Hepatocyte (in vitro differentiated cells): ENCODE measurements around the gene LRCH4. TPM values are rescaled to one million over a fixed set of nuclear protein-coding genes. Genes with fewer than 3 reads are reported as not detected.
"Not testable (repeated sequence)": the region's sequence is repeated elsewhere in the genome, so short reads cannot be mapped to it uniquely, and the experiment has no call there.

ENCODE experiments used
- DNase-seq: peaks from one replicate; pipeline ENCODE4 v3.0.0-alpha.2; 2016; ENCODE audit warnings: low spot score
- H2AFZ ChIP-seq: fragments of 200-600 bp; sonication (generic); 2 replicates; pipeline ENCODE4 v1.6.0; 2016; ENCODE audit warnings: antibody characterized with exemption, mild to moderate bottlenecking
- H3K27ac ChIP-seq: fragments of 200-600 bp; sonication (generic); 2 replicates; pipeline ENCODE4 v1.5.1; 2016; ENCODE audit warnings: mild to moderate bottlenecking
- H3K27me3 ChIP-seq: fragments of 200-600 bp; sonication (generic); 2 replicates; pipeline ENCODE4 v1.6.1; 2016
- H3K36me3 ChIP-seq: fragments of 200-600 bp; sonication (generic); replicated peaks from 2 replicates; pipeline ENCODE4 v1.5.1; 2016; ENCODE audit warnings: low read depth; ENCODE audit not compliant: insufficient read depth
- H3K4me1 ChIP-seq: fragments of 200-600 bp; sonication (generic); 2 replicates; pipeline ENCODE4 v1.5.1; 2016; ENCODE audit warnings: mild to moderate bottlenecking, moderate library complexity; ENCODE audit not compliant: insufficient read depth
- H3K4me2 ChIP-seq: fragments of 200-600 bp; sonication (generic); 2 replicates; pipeline ENCODE4 v1.6.0; 2016
- H3K4me3 ChIP-seq: fragments of 200-600 bp; sonication (generic); 2 replicates; pipeline ENCODE4 v1.5.1; 2016; ENCODE audit warnings: mild to moderate bottlenecking
- H3K79me2 ChIP-seq: fragments of 200-600 bp; sonication (generic); 2 replicates; pipeline ENCODE4 v1.6.0; 2017; ENCODE audit warnings: mild to moderate bottlenecking
- H3K9me2 ChIP-seq: fragments of 200-600 bp; sonication (generic); replicated peaks from 2 replicates; pipeline ENCODE4 v1.6.0; 2017; ENCODE audit warnings: mild to moderate bottlenecking; ENCODE audit not compliant: insufficient read depth
- H3K9me3 ChIP-seq: fragments of 200-600 bp; sonication (generic); 2 replicates; pipeline ENCODE4 v1.5.1; 2016; ENCODE audit warnings: low read depth, mild to moderate bottlenecking
- H4K20me1 ChIP-seq: fragments of 200-600 bp; sonication (generic); 2 replicates; pipeline ENCODE4 v1.6.0; 2016; ENCODE audit warnings: mild to moderate bottlenecking; ENCODE audit not compliant: insufficient read depth, poor library complexity, severe bottlenecking
- EZH2 ChIP-seq: fragments of 200-600 bp; sonication (generic); IDR thresholded peaks from 2 replicates; pipeline ENCODE4 v1.6.1; 2016; ENCODE audit warnings: antibody characterized with exemption, mild to moderate bottlenecking, borderline replicate concordance
- EZH2phosphoT487 ChIP-seq: fragments of 200-600 bp; sonication (generic); IDR thresholded peaks from one replicate; pipeline ENCODE4 v1.6.1; 2018; ENCODE audit warnings: antibody characterized with exemption, mild to moderate bottlenecking, low read depth, moderate library complexity; ENCODE audit not compliant: unreplicated experiment, severe bottlenecking
- WGBS: methylation state at CpG from one replicate; pipeline ENCODE4 v1.1.6; 2016; ENCODE audit warnings: low lambda C conversion rate; ENCODE audit errors: missing lambda C conversion rate; 5-methylcytosine and 5-hydroxymethylcytosine counted together
- polyA plus RNA-seq: library from polyadenylated mRNA; unstranded; fragments of >200 nt; fragmentation: Nextera tagmentation; extraction: Ambion mirVana; gene quantifications from 2 replicates; pipeline ENCODE4 v1.2.1, GENCODE V29; 2016
- total RNA-seq: library from RNA; depleted of rRNA; stranded (reverse); fragments of >200 nt; gene quantifications from 2 replicates; pipeline ENCODE4 v1.2.3, GENCODE V29; 2014
- TF ChIP-seq, protein P1 (sequence below): fragments of 200-600 bp; sonication (generic); IDR thresholded peaks from 2 replicates; pipeline ENCODE4 v1.5.1; 2016; ENCODE audit warnings: antibody characterized with exemption, mild to moderate bottlenecking; ENCODE audit not compliant: poor library complexity

LRCH4 gene
- total and polyA plus RNA-seq, 2 experiments from 2014 or later, result 40.3 to 105 TPM

DNA sequence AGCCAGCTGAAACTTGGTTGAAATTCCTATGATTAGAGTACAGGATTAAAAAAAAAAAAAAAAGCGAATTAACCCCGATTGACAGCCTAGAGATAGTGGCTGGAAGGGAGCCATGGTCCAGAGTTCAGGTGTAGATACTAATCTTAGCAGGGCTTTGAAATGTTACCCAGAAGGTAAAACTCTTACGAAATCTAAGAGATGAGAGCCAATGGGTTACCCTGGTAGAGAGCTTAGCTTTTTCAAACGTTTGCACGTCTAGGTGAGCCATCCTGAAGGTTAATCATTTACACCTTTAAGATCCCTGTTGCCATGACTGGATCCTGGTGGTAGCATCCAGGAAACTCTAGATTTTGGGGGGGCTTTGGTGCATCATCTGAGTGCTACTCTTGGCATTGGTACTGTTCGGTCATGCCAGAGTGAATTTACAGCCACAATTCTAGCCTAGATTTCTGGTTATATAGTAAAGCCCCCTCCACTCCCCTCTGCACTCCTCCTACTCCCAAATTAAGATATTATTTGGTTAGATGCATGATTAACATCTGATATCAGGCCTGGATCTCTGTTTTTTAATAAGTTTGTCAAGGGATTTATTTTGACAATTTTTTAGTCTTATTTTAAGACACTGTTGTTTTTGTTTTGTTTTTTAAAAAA lies 45.7 kb downstream of the LRCH4 start:
- peak; percentile 80 for DNase-seq
- WGBS, result 36% methylated on average over 6 of the region's 6 CpGs
- Histone ChIP-seq H3K4me3 (peak overlapping the region; percentile 9), H2AFZ (no peak overlapping the region), H3K4me2 (peak overlapping the region; percentile 88), H3K9me3 (no peaks in the 10 kb centered on the region), H3K27ac (peak overlapping the region; percentile 1), H3K9me2 (no peaks in the 10 kb centered on the region), H3K4me1 (peaks cover 16% of the 10 kb centered on the region), H3K79me2 (peaks cover 40% of the 10 kb centered on the region), H3K27me3 (no peaks in the 10 kb centered on the region), H3K36me3 (no peaks in the 10 kb centered on the region), H4K20me1 (no peaks in the 10 kb centered on the region)
- TF ChIP-seq EZH2, result no peak

DNA sequence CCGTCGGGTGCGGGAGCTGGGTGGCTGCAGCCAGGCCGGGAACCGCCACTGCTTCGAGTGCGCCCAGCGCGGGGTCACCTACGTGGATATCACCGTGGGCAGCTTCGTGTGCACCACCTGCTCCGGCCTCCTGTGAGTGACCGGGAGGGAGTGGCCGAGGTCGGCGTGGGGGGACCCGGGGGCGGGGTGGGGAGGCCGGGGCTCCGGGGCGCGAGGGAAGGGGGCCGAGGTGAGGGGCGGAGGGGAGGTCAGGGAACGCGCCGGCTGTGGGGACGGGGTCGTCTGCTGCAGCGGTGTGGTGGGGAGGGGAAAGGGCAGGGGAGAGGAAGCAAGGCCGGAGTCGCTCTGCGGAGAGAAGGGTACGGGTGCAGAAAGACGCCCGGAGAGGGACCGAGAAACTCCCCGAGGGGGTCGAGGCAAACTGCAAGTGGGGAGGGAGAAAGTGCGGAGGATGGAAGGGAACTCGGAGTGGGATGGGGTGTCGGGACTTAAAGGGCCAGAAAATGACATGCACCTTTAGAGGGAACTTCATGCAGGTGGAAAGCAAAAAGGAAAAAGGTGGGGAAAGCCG lies 46.4 kb downstream of the LRCH4 start:
- Histone ChIP-seq H3K27ac (peak overlapping the region; percentile 1), H3K36me3 (no peaks in the 10 kb centered on the region), H4K20me1 (no peaks in the 10 kb centered on the region), H3K4me2 (peak overlapping the region; percentile 88), H3K79me2 (peaks cover 40% of the 10 kb centered on the region), H3K9me3 (no peaks in the 10 kb centered on the region), H3K4me3 (peak overlapping the region; percentile 9), H3K4me1 (peaks cover 9% of the 10 kb centered on the region), H3K27me3 (no peaks in the 10 kb centered on the region), H2AFZ (no peak overlapping the region), H3K9me2 (no peaks in the 10 kb centered on the region)
- TF ChIP-seq, protein P1, sequence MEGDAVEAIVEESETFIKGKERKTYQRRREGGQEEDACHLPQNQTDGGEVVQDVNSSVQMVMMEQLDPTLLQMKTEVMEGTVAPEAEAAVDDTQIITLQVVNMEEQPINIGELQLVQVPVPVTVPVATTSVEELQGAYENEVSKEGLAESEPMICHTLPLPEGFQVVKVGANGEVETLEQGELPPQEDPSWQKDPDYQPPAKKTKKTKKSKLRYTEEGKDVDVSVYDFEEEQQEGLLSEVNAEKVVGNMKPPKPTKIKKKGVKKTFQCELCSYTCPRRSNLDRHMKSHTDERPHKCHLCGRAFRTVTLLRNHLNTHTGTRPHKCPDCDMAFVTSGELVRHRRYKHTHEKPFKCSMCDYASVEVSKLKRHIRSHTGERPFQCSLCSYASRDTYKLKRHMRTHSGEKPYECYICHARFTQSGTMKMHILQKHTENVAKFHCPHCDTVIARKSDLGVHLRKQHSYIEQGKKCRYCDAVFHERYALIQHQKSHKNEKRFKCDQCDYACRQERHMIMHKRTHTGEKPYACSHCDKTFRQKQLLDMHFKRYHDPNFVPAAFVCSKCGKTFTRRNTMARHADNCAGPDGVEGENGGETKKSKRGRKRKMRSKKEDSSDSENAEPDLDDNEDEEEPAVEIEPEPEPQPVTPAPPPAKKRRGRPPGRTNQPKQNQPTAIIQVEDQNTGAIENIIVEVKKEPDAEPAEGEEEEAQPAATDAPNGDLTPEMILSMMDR, result no peak
- no peak for TF ChIP-seq EZH2
- TF ChIP-seq EZH2phosphoT487, result no peak
- no peak for DNase-seq
- WGBS, result 1% methylated on average over 13 of the region's 44 CpGs

DNA sequence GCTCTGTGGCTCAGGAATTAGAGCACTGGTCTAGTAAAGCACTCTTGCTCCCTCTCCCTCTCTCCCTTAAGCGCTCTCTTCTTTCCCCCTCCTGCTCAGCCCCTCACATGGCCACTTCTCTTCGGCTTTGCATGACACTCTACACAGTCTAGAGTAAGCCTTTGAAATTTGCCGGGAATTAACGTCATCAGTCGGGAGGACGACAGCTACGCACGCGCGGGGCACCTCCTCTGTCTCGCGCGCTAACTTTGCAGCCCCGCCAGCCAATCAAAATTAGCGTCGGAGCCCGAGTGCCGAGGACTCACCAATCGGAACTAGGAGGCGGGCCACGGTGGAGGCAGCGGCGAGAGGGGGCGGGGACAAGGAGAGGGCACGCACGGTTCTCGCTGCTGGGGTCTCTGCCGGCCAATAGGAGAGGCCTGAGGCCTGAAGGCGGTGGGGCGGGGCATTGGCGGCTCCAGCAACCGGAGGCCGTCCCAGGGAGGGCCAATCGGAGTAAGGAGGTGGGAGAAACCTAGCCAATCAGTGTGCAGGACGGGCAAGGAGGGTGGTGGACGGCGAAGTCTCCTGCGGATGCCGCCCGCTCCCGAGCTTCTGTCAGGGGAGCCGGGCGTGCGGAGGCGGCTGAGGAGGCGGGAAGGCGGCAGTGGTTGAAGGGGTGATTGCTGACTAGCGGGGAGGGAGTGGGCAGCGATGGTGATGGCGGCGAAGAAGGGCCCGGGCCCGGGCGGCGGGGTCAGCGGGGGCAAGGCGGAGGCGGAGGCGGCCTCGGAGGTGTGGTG lies 47.1 kb downstream of the LRCH4 start, which contains the start of gene AGFG2:
Gene AGFG2 (plus strand): TSS at position 550 of the 782 bp plus-strand sequence. CDS start 144 bp downstream, at position 694.
- Histone ChIP-seq H3K27me3 (no peaks in the 10 kb centered on the region), H2AFZ (peak within 1 kb of the TSS; percentile 0), H3K4me1 (peaks cover 2% of the 10 kb centered on the region), H4K20me1 (no peaks in the 10 kb centered on the region), H3K27ac (peak within 1 kb of the TSS; percentile 10), H3K9me3 (no peaks in the 10 kb centered on the region), H3K79me2 (peaks cover 36% of the 10 kb centered on the region), H3K9me2 (no peaks in the 10 kb centered on the region), H3K36me3 (no peaks in the 10 kb centered on the region), H3K4me3 (peak within 1 kb of the TSS; percentile 9), H3K4me2 (peak within 1 kb of the TSS; percentile 88)
- TF ChIP-seq, protein P1, result no peak
- TF ChIP-seq EZH2phosphoT487 (no peak), EZH2 (no peak)
- 1% methylated on average over 54 of the region's 60 CpGs for WGBS
- DNase-seq, result peak; percentile 100

DNA sequence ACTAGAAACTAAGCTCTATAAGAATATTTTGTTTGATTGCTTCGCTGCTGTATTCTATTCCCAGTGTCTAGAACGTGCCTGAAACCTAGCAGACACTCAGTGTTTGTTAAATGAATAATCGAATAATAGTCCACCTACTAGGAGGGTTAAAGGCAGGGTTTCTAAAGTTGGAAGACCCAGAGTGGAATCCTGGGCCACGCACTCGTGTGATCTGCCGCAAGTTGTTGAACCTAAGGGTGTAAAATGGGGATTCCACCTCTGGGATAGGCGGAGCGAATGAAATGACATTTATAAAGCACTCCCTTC lies 47.6 kb downstream of the LRCH4 start:
- peak overlapping the region; percentile 10 for H3K27ac ChIP-seq
- TF ChIP-seq, protein P1, result no peak
- TF ChIP-seq EZH2, result no peak
- no peak for TF ChIP-seq EZH2phosphoT487

DNA sequence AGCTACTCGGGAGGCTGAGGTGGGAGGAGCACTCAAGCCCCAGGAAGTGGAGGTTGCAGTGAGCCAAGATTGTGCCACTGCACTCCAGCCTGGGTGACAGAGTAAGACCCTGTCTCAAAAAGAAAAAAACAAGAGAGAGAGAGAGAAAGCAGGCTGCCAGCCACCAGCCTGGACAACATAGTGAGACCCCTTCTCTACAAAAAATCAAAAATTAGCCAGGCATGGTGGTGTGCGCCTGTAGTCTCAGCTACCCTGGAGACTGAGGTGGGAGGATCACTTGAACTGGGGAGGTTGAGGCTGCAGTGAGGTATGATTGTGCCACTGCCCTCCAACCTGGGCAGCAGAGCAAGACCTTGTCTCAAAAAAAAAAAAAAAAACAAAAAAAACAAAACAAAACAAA lies 49.2 kb downstream of the LRCH4 start:
- DNase-seq, H2AFZ ChIP-seq, H3K4me2 ChIP-seq, H4K20me1 ChIP-seq, H3K9me3 ChIP-seq, H3K27ac ChIP-seq, H3K4me3 ChIP-seq, H3K27me3 ChIP-seq, H3K9me2 ChIP-seq, H3K36me3 ChIP-seq, H3K4me1 ChIP-seq: not testable (repeated sequence)
- peaks cover 14% of the 10 kb centered on the region for H3K79me2 ChIP-seq
- 96% methylated on average over 2 of the region's 2 CpGs for WGBS

More for the DNA sequence above, 47.6 kb downstream of the LRCH4 start:
- Histone ChIP-seq H3K4me2 (peak overlapping the region; percentile 68), H3K4me1 (no peaks in the 10 kb centered on the region), H3K36me3 (no peaks in the 10 kb centered on the region), H4K20me1 (no peaks in the 10 kb centered on the region), H3K4me3 (no peak overlapping the region), H2AFZ (peak overlapping the region; percentile 0), H3K9me2 (no peaks in the 10 kb centered on the region), H3K9me3 (no peaks in the 10 kb centered on the region), H3K27me3 (no peaks in the 10 kb centered on the region), H3K79me2 (peaks cover 30% of the 10 kb centered on the region)
- DNase-seq, result no peak
- WGBS, result 10% methylated on average over 8 of the region's 8 CpGs

DNA sequence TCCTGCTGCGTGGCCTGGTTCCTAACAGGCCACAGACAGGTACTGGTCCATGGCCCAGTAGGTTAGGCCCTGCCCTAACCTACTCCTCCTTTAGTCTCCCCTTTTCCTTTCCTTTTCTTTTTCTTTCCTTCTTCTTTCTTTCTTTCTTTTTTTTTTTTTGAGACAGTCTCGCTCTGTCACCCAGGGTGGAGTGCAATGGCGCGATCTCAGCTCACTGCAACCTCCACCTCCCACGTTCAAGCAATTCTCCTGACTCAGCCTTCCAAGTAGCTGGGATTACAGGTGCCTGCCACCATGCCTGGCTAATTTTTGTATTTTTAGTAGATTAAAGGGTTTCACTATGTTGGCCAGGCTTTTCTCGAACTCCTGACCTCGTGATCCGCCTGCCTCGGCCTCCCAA lies 49.9 kb downstream of the LRCH4 start:
- H3K27me3 ChIP-seq, H3K4me1 ChIP-seq, H3K27ac ChIP-seq, DNase-seq, H3K9me3 ChIP-seq, H3K79me2 ChIP-seq, H3K36me3 ChIP-seq, H3K4me3 ChIP-seq, H2AFZ ChIP-seq, H3K4me2 ChIP-seq, H4K20me1 ChIP-seq, H3K9me2 ChIP-seq: not testable (repeated sequence)
- 96% methylated on average over 9 of the region's 9 CpGs for WGBS
